ENCODE data around the gene PAPOLG. TPM values are rescaled to one million over a fixed set of nuclear protein-coding genes. Genes with fewer than 3 reads are reported as not detected.

The PAPOLG gene
- total RNA-seq, 5 donors from 2014 or later (not counting 1 experiment from before 2014, with no cell fraction given) = 20.6 to 34.8 (median 29.6) TPM

GRCh38 chr2:60779426-60779825, 23.4 kb downstream of the PAPOLG start:
- POLR2A ChIA-PET = interaction anchor here (0.6 to 0.7 kb wide), 3 partner anchors 213 to 843 kb away, joined by 3 to 5 read pairs (median 3); no protein-coding TSS in a partner anchor
- DNase-seq (no peak), ATAC-seq (replicated peaks in 1 of 4) (no peak)
- Histone ChIP-seq H3K4me3 (ENCODE audit: control insufficient read depth in 1 of 2, extremely low read depth in 1 of 2, low read length in 1 of 2) (no peak overlapping the region), H3K27me3 (replicated peaks in 1 of 2; ENCODE audit: control insufficient read depth in 2 of 2, extremely low read depth in 1 of 2, insufficient read depth in 2 of 2, low read length in 1 of 2) (no peaks in the 10 kb centered on the region), H3K9me3 (no peaks in the 10 kb centered on the region), H3K36me3 (ENCODE audit: control insufficient read depth in 2 of 2, extremely low read depth in 1 of 2, insufficient read depth in 1 of 2, low read length in 1 of 2) (peaks cover 6 to 78% of the 10 kb centered on the region in 2 donors), H3K4me1 (ENCODE audit: control insufficient read depth in 1 of 2, extremely low read depth in 1 of 2, insufficient read depth in 2 of 2, low read length in 2 of 2) (no peaks in the 10 kb centered on the region), H3K27ac (ENCODE audit: low read length) (no peak overlapping the region)
- CTCF ChIA-PET = interaction anchor here in 1 of 2 donors (0.6 kb wide), 1 partner anchor 58 kb away, joined by 9 read pairs; no protein-coding TSS in a partner anchor
- no peaks in the 10 kb centered on the region for H3K27me3 Mint-ChIP-seq
- no peak overlapping the region for H3K27ac Mint-ChIP-seq
- no peaks in the 10 kb centered on the region for H3K9me3 Mint-ChIP-seq
- no peak overlapping the region for H3K4me3 Mint-ChIP-seq
- H3K4me1 Mint-ChIP-seq = no peaks in the 10 kb centered on the region
- peaks cover 47% of the 10 kb centered on the region for H3K36me3 Mint-ChIP-seq
- WGBS (ENCODE audit: insufficient coverage) = no CpG with 5 or more reads among the region's 5 CpGs

DNA sequence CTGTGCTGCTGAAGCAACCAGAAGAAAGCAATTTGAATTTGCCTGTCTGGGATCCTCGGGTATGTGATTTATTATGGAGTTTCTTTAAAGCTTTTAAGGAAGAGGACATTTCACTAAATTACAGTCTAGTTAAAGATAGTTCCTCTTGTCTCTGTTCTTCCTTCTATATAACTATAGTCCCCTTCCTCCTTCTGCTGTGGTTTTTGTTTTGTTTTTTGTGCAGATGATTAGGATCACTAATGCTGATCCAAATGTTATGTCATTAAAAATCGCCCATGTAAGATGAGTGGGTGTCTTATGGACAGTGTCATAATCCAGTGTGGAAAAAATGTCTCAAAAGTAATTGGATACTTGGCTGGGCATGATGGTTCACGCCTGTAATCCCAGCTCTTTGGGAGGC, 24.7 kb downstream of the PAPOLG start:
- Mint-ChIP-seq H3K36me3 (peaks cover 44% of the 10 kb centered on the region), H3K4me3 (no peak overlapping the region), H3K27me3 (no peaks in the 10 kb centered on the region), H3K27ac (no peak overlapping the region), H3K4me1 (no peaks in the 10 kb centered on the region), H3K9me3 (no peaks in the 10 kb centered on the region)
- CTCF ChIA-PET = interaction anchor here (0.6 kb wide), 2 partner anchors 139 to 364 kb away, joined by 3 read pairs; no protein-coding TSS in a partner anchor
- Histone ChIP-seq H3K27me3 (replicated peaks in 1 of 2; ENCODE audit: control insufficient read depth in 2 of 2, extremely low read depth in 1 of 2, insufficient read depth in 2 of 2, low read length in 1 of 2) (no peaks in the 10 kb centered on the region), H3K27ac (ENCODE audit: low read length) (no peak overlapping the region), H3K4me1 (ENCODE audit: control insufficient read depth in 1 of 2, extremely low read depth in 1 of 2, insufficient read depth in 2 of 2, low read length in 2 of 2) (no peaks in the 10 kb centered on the region), H3K9me3 (no peaks in the 10 kb centered on the region), H3K4me3 (ENCODE audit: control insufficient read depth in 1 of 2, extremely low read depth in 1 of 2, low read length in 1 of 2) (no peak overlapping the region), H3K36me3 (ENCODE audit: control insufficient read depth in 2 of 2, extremely low read depth in 1 of 2, insufficient read depth in 1 of 2, low read length in 1 of 2) (peaks cover 4 to 80% of the 10 kb centered on the region in 2 donors)
- no peak for ATAC-seq (replicated peaks in 1 of 4)
- POLR2A ChIA-PET = interaction anchor here in 1 of 2 donors (0.7 kb wide), 1 partner anchor 21 kb away, joined by 3 read pairs; no protein-coding TSS in a partner anchor
- WGBS (ENCODE audit: insufficient coverage) = 100% methylated on average over 1 of the region's 3 CpGs
- DNase-seq = no peak

- H3K27me3 ChIP-seq (replicated peaks in 1 of 2; ENCODE audit: control insufficient read depth in 2 of 2, extremely low read depth in 1 of 2, insufficient read depth in 2 of 2, low read length in 1 of 2) = no peaks in the 10 kb centered on the region
- no peak overlapping the region for H3K4me3 Mint-ChIP-seq
- H3K4me1 Mint-ChIP-seq = peaks cover 6 to 16% (median 8%) of the 10 kb centered on the region in 3 donors
- no CpG with 5 or more reads among the region's 2 CpGs for WGBS (ENCODE audit: insufficient coverage)
- H3K27ac ChIP-seq (ENCODE audit: low read length) = no peak overlapping the region
- no peaks in the 10 kb centered on the region for H3K27me3 Mint-ChIP-seq
- DNase-seq (no peak), ATAC-seq (replicated peaks in 1 of 4) (no peak)
- POLR2A ChIA-PET = no interaction called here
- CTCF ChIA-PET = interaction anchor here (0.7 to 1.9 kb wide), 6 partner anchors 88 to 213 kb away, joined by 3 to 14 read pairs (median 4); partner anchors contain the start of gene REL (in 1 of the 2)
- no peak overlapping the region for H3K4me3 ChIP-seq (ENCODE audit: control insufficient read depth in 1 of 2, extremely low read depth in 1 of 2, low read length in 1 of 2)
- no peak overlapping the region for H3K27ac Mint-ChIP-seq
- no peaks in the 10 kb centered on the region for H3K9me3 Mint-ChIP-seq
- H3K36me3 Mint-ChIP-seq = peaks cover 58% of the 10 kb centered on the region
- peaks cover 0 to 3% of the 10 kb centered on the region in 2 experiments for H3K4me1 ChIP-seq (ENCODE audit: control insufficient read depth in 1 of 2, extremely low read depth in 1 of 2, insufficient read depth in 2 of 2, low read length in 2 of 2)
- peaks cover 10 to 71% of the 10 kb centered on the region in 2 donors for H3K36me3 ChIP-seq (ENCODE audit: control insufficient read depth in 2 of 2, extremely low read depth in 1 of 2, insufficient read depth in 1 of 2, low read length in 1 of 2)
- no peaks in the 10 kb centered on the region for H3K9me3 ChIP-seq
These were observed 37.1 kb downstream of the PAPOLG start for GRCh38 chr2:60793169-60793568.

DNA sequence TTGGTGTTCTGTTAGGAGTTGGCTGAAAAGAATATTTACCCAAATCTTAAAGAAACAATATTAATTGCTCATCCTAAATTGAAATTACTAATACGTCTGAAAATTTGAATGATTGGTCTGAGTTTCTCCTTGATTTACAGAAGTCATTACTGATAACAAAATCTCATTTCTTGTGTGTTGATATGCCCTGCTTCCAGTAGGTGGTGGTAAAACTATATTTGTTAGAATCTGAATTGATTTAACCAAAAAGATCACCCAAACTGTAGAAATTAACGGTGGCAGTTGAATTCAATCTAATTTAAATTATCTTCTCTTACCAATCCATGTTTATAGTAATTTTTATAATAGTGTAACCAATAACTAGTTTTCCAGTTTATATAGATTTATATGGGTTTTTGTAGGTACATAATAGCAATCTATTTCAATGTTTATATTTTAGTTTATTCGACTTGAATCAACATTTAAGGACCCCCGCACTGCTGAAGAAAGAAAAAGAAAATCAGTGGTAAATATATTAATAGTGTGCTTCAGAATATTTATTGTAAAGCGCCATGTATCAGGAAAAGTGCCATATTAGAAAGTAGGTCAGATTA, 38.3 kb downstream of the PAPOLG start:
- ChIA-PET CTCF (interaction anchor here (1.1 to 1.5 kb wide), 3 partner anchors 129 to 206 kb away, joined by 3 to 5 read pairs (median 3); no protein-coding TSS in a partner anchor), POLR2A (no interaction called here)
- Histone ChIP-seq H3K27ac (ENCODE audit: low read length) (no peak overlapping the region), H3K36me3 (ENCODE audit: control insufficient read depth in 2 of 2, extremely low read depth in 1 of 2, insufficient read depth in 1 of 2, low read length in 1 of 2) (peaks cover 6 to 68% of the 10 kb centered on the region in 2 donors), H3K9me3 (no peaks in the 10 kb centered on the region), H3K4me1 (ENCODE audit: control insufficient read depth in 1 of 2, extremely low read depth in 1 of 2, insufficient read depth in 2 of 2, low read length in 2 of 2) (peaks cover 0 to 3% of the 10 kb centered on the region in 2 experiments), H3K4me3 (ENCODE audit: control insufficient read depth in 1 of 2, extremely low read depth in 1 of 2, low read length in 1 of 2) (no peak overlapping the region), H3K27me3 (replicated peaks in 1 of 2; ENCODE audit: control insufficient read depth in 2 of 2, extremely low read depth in 1 of 2, insufficient read depth in 2 of 2, low read length in 1 of 2) (no peaks in the 10 kb centered on the region)
- H3K4me1 Mint-ChIP-seq = peaks cover 6 to 16% (median 8%) of the 10 kb centered on the region in 3 donors
- no peak overlapping the region for H3K27ac Mint-ChIP-seq
- H3K36me3 Mint-ChIP-seq = peaks cover 54% of the 10 kb centered on the region
- WGBS (ENCODE audit: insufficient coverage) = no CpG with 5 or more reads among the region's 5 CpGs
- no peaks in the 10 kb centered on the region for H3K27me3 Mint-ChIP-seq
- ATAC-seq (replicated peaks in 1 of 4) = peak in 1 of 4 experiments; percentile 44
- H3K4me3 Mint-ChIP-seq = no peak overlapping the region
- H3K9me3 Mint-ChIP-seq = no peaks in the 10 kb centered on the region
- peak in 1 of 35 experiments; percentile 59 for DNase-seq

GRCh38 chr2:60796573-60797509, 40.8 kb downstream of the PAPOLG start:
- CTCF ChIA-PET = interaction anchor here in 1 of 2 donors (0.6 to 1.5 kb wide), 2 partner anchors 105 to 202 kb away, joined by 3 to 5 read pairs; no protein-coding TSS in a partner anchor
- no peaks in the 10 kb centered on the region for H3K27me3 Mint-ChIP-seq
- no peak overlapping the region for H3K27ac ChIP-seq (ENCODE audit: low read length)
- peaks cover 0 to 3% of the 10 kb centered on the region in 2 experiments for H3K4me1 ChIP-seq (ENCODE audit: control insufficient read depth in 1 of 2, extremely low read depth in 1 of 2, insufficient read depth in 2 of 2, low read length in 2 of 2)
- no peaks in the 10 kb centered on the region for H3K27me3 ChIP-seq (replicated peaks in 1 of 2; ENCODE audit: control insufficient read depth in 2 of 2, extremely low read depth in 1 of 2, insufficient read depth in 2 of 2, low read length in 1 of 2)
- H3K4me3 ChIP-seq (ENCODE audit: control insufficient read depth in 1 of 2, extremely low read depth in 1 of 2, low read length in 1 of 2) = no peak overlapping the region
- H3K9me3 ChIP-seq = no peaks in the 10 kb centered on the region
- no peaks in the 10 kb centered on the region for H3K9me3 Mint-ChIP-seq
- peaks cover 6 to 64% of the 10 kb centered on the region in 2 donors for H3K36me3 ChIP-seq (ENCODE audit: control insufficient read depth in 2 of 2, extremely low read depth in 1 of 2, insufficient read depth in 1 of 2, low read length in 1 of 2)
- no CpG with 5 or more reads among the region's 6 CpGs for WGBS (ENCODE audit: insufficient coverage)
- POLR2A ChIA-PET = interaction anchor here in 1 of 2 donors (0.7 kb wide), 3 partner anchors 91 to 1318 kb away, joined by 3 to 5 read pairs (median 5); no protein-coding TSS in a partner anchor
- H3K4me3 Mint-ChIP-seq = no peak overlapping the region
- ATAC-seq (replicated peaks in 1 of 4) (peak in 1 of 4 experiments; percentile 23), DNase-seq (no peak)
- H3K27ac Mint-ChIP-seq = peak overlapping the region; percentile 2 to 69
- H3K4me1 Mint-ChIP-seq = peaks cover 6 to 16% (median 8%) of the 10 kb centered on the region in 3 donors
- H3K36me3 Mint-ChIP-seq = peaks cover 48% of the 10 kb centered on the region

- no peaks in the 10 kb centered on the region for H3K9me3 Mint-ChIP-seq
- H3K27me3 ChIP-seq (replicated peaks in 1 of 2; ENCODE audit: control insufficient read depth in 2 of 2, extremely low read depth in 1 of 2, insufficient read depth in 2 of 2, low read length in 1 of 2) = no peaks in the 10 kb centered on the region
- no peaks in the 10 kb centered on the region for H3K27me3 Mint-ChIP-seq
- peaks cover 10% of the 10 kb centered on the region for H3K36me3 Mint-ChIP-seq
- WGBS (ENCODE audit: insufficient coverage) = 96% methylated on average over 17 of the region's 18 CpGs
- no peak overlapping the region for H3K27ac ChIP-seq (ENCODE audit: low read length)
- CTCF ChIA-PET = interaction anchor here (0.6 to 3.9 kb wide), 6 partner anchors 15 to 201 kb away, joined by 4 to 41 read pairs (median 6); partner anchors contain the start of gene REL (in 1 of the 2)
- H3K4me1 ChIP-seq (ENCODE audit: control insufficient read depth in 1 of 2, extremely low read depth in 1 of 2, insufficient read depth in 2 of 2, low read length in 2 of 2) = peaks cover 17 to 28% of the 10 kb centered on the region in 2 experiments
- no peak overlapping the region for H3K4me3 ChIP-seq (ENCODE audit: control insufficient read depth in 1 of 2, extremely low read depth in 1 of 2, low read length in 1 of 2)
- H3K9me3 ChIP-seq = no peaks in the 10 kb centered on the region
- no peak for DNase-seq
- no peak for ATAC-seq (replicated peaks in 1 of 4)
- no peak overlapping the region for H3K27ac Mint-ChIP-seq
- POLR2A ChIA-PET = interaction anchor here in 1 of 2 donors (0.6 kb wide), 1 partner anchor 59 kb away, joined by 4 read pairs; no protein-coding TSS in a partner anchor
- H3K36me3 ChIP-seq (ENCODE audit: control insufficient read depth in 2 of 2, extremely low read depth in 1 of 2, insufficient read depth in 1 of 2, low read length in 1 of 2) = peaks cover 0 to 17% of the 10 kb centered on the region in 2 donors
- peaks cover 36 to 44% (median 37%) of the 10 kb centered on the region in 3 donors for H3K4me1 Mint-ChIP-seq
- no peak overlapping the region for H3K4me3 Mint-ChIP-seq
These were observed 48.4 kb downstream of the PAPOLG start for GRCh38 chr2:60804473-60804872.

All from T-cell (primary cell).